T follicular helper cell (primary cell): ENCODE results near the gene ARL14EP.

Experiments used
- DNase-seq: peaks from one replicate; pipeline ENCODE4 v3.0.0-alpha.2; 2020; ENCODE audit warnings: low read depth

Gene ARL14EP

GRCh38 chr11:30380846-30381245 lies 57.9 kb downstream of the ARL14EP start:
- DNase-seq, result no peak

GRCh38 chr11:30381879-30382278 lies 59.0 kb downstream of the ARL14EP start:
- no peak for DNase-seq
